HepG2 (cell line): Measurements from ENCODE around the gene SYNPR. TPM values are rescaled to one million over a fixed set of nuclear protein-coding genes. Genes with fewer than 3 reads are reported as not detected.

ENCODE experiments used
- ATAC-seq: fragments of 200-7000 bp; cut with Tn5 transposase; 3 replicates; pipeline ENCODE4 v1.9.1; 2020; ENCODE audit warnings: mild to moderate bottlenecking, moderate library complexity
- BruUV-seq: library from RNA; stranded (reverse); fragments of 400-500 nt; replicated peaks from 2 replicates; lab custom pipeline; 2021; lab: Mats Ljungman, UMichigan
- CTCF ChIA-PET: fragments of 300-600 bp; formaldehyde crosslinking; extraction: SDS; loops from one replicate; lab custom pipeline; 2021; ENCODE audit warnings: low total read pairs, inconsistent platforms, low intra/inter-chr PET ratio; lab: Yijun Ruan, JAX
- POLR2A ChIA-PET: fragments of 350-600 bp; sonication (Branson Sonifier 250); formaldehyde crosslinking; loops from one replicate; lab custom pipeline; 2020; ENCODE audit warnings: antibody characterized with exemption, inconsistent platforms; lab: Yijun Ruan, JAX
- DNase-seq: peaks from one replicate; pipeline ENCODE4 v3.0.0-alpha.2; 2015; ENCODE audit warnings: low spot score
- FAIRE-seq: peaks from 3 replicates; lab custom pipeline; 2011; peaks lifted over from hg19 to GRCh38; lab: Jason Lieb, UNC
- H2AFZ ChIP-seq: one replicate; pipeline ENCODE4 v1.6.1; 2011; ENCODE audit warnings: low read length, inconsistent platforms
- H3K27ac ChIP-seq: fragments of 300-600 bp; 3 replicates; pipeline ENCODE4 v1.8.0; 2011; ENCODE audit warnings: mixed run types, mild to moderate bottlenecking, mixed read lengths, low read length, inconsistent platforms; ENCODE audit not compliant: insufficient read depth; ENCODE audit errors: extremely low read length
- H3K27me3 ChIP-seq, 2 experiments: fragments of 200-600 bp in 1 of 2; 2 replicates in 1 of 2; 3 replicates in 1 of 2; pipeline versions ENCODE4 v1.6.0 to v1.8.0; 2011; ENCODE audit warnings: low read length in 2 of 2, mild to moderate bottlenecking in 2 of 2, moderate library complexity in 2 of 2, inconsistent platforms in 1 of 2; ENCODE audit not compliant: insufficient read depth in 2 of 2, control insufficient read depth in 1 of 2
- H3K36me3 ChIP-seq, 2 experiments: fragments of 200-600 bp in 1 of 2; replicated peaks in 1 of 2; 2 replicates in 1 of 2; 3 replicates in 1 of 2; pipeline versions ENCODE4 v1.5.1 to v1.8.0; 2011; ENCODE audit warnings: low read length in 2 of 2, inconsistent platforms in 1 of 2; ENCODE audit not compliant: insufficient read depth in 2 of 2, control insufficient read depth in 1 of 2
- H3K4me1 ChIP-seq: 2 replicates; pipeline ENCODE4 v1.5.1; 2012; ENCODE audit warnings: low read length, inconsistent platforms; ENCODE audit not compliant: insufficient read depth
- H3K4me2 ChIP-seq: 2 replicates; pipeline ENCODE4 v1.6.0; 2011; ENCODE audit warnings: low read depth, low read length, inconsistent platforms
- H3K4me3 ChIP-seq, 3 experiments: fragments of 200-600 bp in 1 of 3; sonication (generic), shearing (Covaris generic) in 1 of 3; replicated peaks in 1 of 3; 2 replicates each; pipeline ENCODE4 v1.5.1; 2011 to 2016; ENCODE audit warnings: low read length in 3 of 3, inconsistent platforms in 2 of 3, low read depth in 2 of 3, mild to moderate bottlenecking in 2 of 3, control low read depth in 1 of 3, mixed read lengths in 1 of 3; ENCODE audit not compliant: insufficient read depth in 1 of 3
- H3K79me2 ChIP-seq: one replicate; pipeline ENCODE4 v1.6.1; 2011; ENCODE audit warnings: low read length, inconsistent platforms; ENCODE audit not compliant: insufficient read depth
- H3K9ac ChIP-seq: 2 replicates; pipeline ENCODE4 v1.6.0; 2011; ENCODE audit warnings: mild to moderate bottlenecking, low read depth, low read length, inconsistent platforms; ENCODE audit not compliant: insufficient read depth
- H3K9me3 ChIP-seq: 2 replicates; pipeline ENCODE4 v1.5.1; 2012; ENCODE audit warnings: mild to moderate bottlenecking, low read length
- H4K20me1 ChIP-seq: 2 replicates; pipeline ENCODE4 v1.6.0; 2011; ENCODE audit warnings: inconsistent platforms, mild to moderate bottlenecking, low read length, moderate library complexity; ENCODE audit not compliant: insufficient read depth
- ETS1 ChIP-seq: sonication (generic); formaldehyde crosslinking; IDR thresholded peaks from 2 replicates; pipeline ENCODE4 v1.4.0; 2020; ENCODE audit warnings: missing genetic modification reagents
- HMGA1 ChIP-seq: sonication (generic); formaldehyde crosslinking; conservative IDR thresholded peaks from 2 replicates; pipeline ENCODE4 v1.4.0; 2020; ENCODE audit warnings: missing genetic modification reagents
- PHB2 ChIP-seq: fragments of 450-650 bp; IDR thresholded peaks from 2 replicates; pipeline ENCODE4 v1.6.1; 2018; ENCODE audit not compliant: partially characterized antibody
- TFDP1 ChIP-seq: IDR thresholded peaks from 2 replicates; pipeline ENCODE4 v1.6.1; 2016; ENCODE audit warnings: missing compliant biosample characterization, missing genetic modification reagents, borderline replicate concordance
- THAP11 ChIP-seq: IDR thresholded peaks from 2 replicates; pipeline ENCODE4 v1.6.1; 2016; ENCODE audit warnings: missing biosample characterization, missing genetic modification reagents
- ZNF33B ChIP-seq: sonication (generic); formaldehyde crosslinking; IDR thresholded peaks from 2 replicates; pipeline ENCODE4 v1.5.1; 2020; ENCODE audit warnings: mild to moderate bottlenecking, missing genetic modification reagents
- ZNF383 ChIP-seq: sonication (generic); formaldehyde crosslinking; IDR thresholded peaks from 2 replicates; pipeline ENCODE4 v1.4.0; 2020; ENCODE audit warnings: missing genetic modification reagents, mild to moderate bottlenecking, borderline replicate concordance
- ZNF501 ChIP-seq: sonication (generic); formaldehyde crosslinking; IDR thresholded peaks from 2 replicates; pipeline ENCODE4 v1.5.1; 2020; ENCODE audit warnings: mild to moderate bottlenecking, moderate library complexity, missing genetic modification reagents
- ZNF777 ChIP-seq: sonication (generic); formaldehyde crosslinking; IDR thresholded peaks from 2 replicates; pipeline ENCODE4 v1.4.0; 2020; ENCODE audit warnings: missing genetic modification reagents
- WGBS: methylation state at CpG from one replicate; pipeline ENCODE4 v1.1.6; 2017; ENCODE audit warnings: low lambda C conversion rate; 5-methylcytosine and 5-hydroxymethylcytosine counted together
- in situ Hi-C: cut with HindIII; loops from 2 replicates; pipeline ENCODE4 v1.10.0; 2017; ENCODE audit warnings: low pct_unique_long_range_greater_than_20kb; ENCODE audit not compliant: extremely low pct_ligation_motif_present
- intact Hi-C: fragments of 100-400 bp; cut with micrococcal nuclease; formaldehyde crosslinking; loops from one replicate; pipeline ENCODE4 v1.10.0; 2022; ENCODE audit not compliant: unreplicated experiment
- polyA plus RNA-seq, 8 experiments: library from polyadenylated mRNA; depleted of rRNA in 3 of 8; stranded (reverse) in 7 of 8; unstranded in 1 of 8; fragments of >200 nt; fragmentation: Illumina TruSeq in 4 of 8; extraction: Trizol in 4 of 8; gene quantifications; 2 replicates each; pipeline versions ENCODE4 v1.2.1 to v1.2.3, GENCODE V29; 2011 to 2016; ENCODE audit warnings: low read depth in 4 of 8, missing spikeins in 1 of 8, mixed read lengths in 1 of 8; ENCODE audit not compliant: insufficient read depth in 1 of 8
- total RNA-seq, 5 experiments: library from RNA; depleted of rRNA; stranded (reverse); fragments of >200 nt; fragmentation: Illumina TruSeq; extraction: Trizol; gene quantifications; 2 replicates each; pipeline ENCODE4 v1.2.3, GENCODE V29; 2016; ENCODE audit warnings: low read depth in 1 of 5
- TF ChIP-seq, protein P1 (sequence below): sonication (generic); formaldehyde crosslinking; IDR thresholded peaks from 2 replicates; pipeline ENCODE4 v1.8.1; 2023; ENCODE audit warnings: mild to moderate bottlenecking, missing genetic modification reagents

SYNPR gene
- total and polyA plus RNA-seq, 2 of the 13 experiments (the other 11 are each of a cell fraction or from before 2014, with no cell fraction given), result 0.04 TPM; not detected in 1

DNA sequence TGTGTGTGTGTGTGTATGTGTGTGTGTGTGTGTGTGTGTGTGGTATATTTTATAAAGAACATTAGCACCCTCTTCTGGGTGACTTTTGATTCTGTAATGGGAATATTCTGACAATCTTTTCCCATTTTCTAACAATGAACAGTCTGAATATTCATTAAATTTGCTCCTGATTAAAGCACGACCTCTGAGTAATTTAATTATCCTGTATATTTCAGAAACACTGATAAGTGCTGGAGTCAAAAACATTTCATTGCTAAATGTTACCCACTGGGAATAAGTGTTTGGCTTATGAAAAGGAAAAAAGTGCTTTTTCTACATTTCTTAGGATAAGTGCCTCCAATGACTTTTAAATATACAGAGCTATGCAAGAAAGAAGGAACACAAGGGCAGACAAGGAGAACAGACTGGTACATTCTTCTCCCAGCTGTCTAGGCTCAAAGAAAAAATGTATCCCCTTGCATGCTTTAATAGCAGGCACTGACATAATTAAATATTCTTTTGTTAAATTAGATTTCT lies 32.3 kb upstream of the SYNPR start:
- no peak overlapping the region for H3K27ac ChIP-seq
- no peak overlapping the region for H3K4me3 ChIP-seq
- intact Hi-C loops, result no loop called here
- no peaks in the 10 kb centered on the region for H4K20me1 ChIP-seq
- TF ChIP-seq THAP11 (CRISPR knock-in tag), result no peak
- no peak for TF ChIP-seq ZNF501
- TF ChIP-seq ZNF383 (CRISPR knock-in tag), result no peak
- no peak for TF ChIP-seq HMGA1 (CRISPR knock-in tag)
- TF ChIP-seq, protein P1, sequence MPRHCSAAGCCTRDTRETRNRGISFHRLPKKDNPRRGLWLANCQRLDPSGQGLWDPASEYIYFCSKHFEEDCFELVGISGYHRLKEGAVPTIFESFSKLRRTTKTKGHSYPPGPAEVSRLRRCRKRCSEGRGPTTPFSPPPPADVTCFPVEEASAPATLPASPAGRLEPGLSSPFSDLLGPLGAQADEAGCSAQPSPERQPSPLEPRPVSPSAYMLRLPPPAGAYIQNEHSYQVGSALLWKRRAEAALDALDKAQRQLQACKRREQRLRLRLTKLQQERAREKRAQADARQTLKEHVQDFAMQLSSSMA (CRISPR knock-in tag), result no peak
- no peak for TF ChIP-seq TFDP1 (CRISPR knock-in tag)
- no peak for TF ChIP-seq ZNF777 (CRISPR knock-in tag)
- no peak for TF ChIP-seq PHB2
- no peak for TF ChIP-seq ETS1 (CRISPR knock-in tag)
- no peak for TF ChIP-seq ZNF33B (CRISPR knock-in tag)
- no TSS peak for BruUV-seq
- WGBS, result 0% methylated on average over 1 of the region's 1 CpG
- H3K36me3 ChIP-seq, result no peaks in the 10 kb centered on the region
- H3K79me2 ChIP-seq, result no peaks in the 10 kb centered on the region
- no peaks in the 10 kb centered on the region for H3K27me3 ChIP-seq
- H3K4me2 ChIP-seq, result no peak overlapping the region
- POLR2A ChIA-PET, result no interaction called here
- no peak overlapping the region for H2AFZ ChIP-seq
- H3K9ac ChIP-seq, result no peak overlapping the region
- in situ Hi-C loops, result no loop called here
- no peaks in the 10 kb centered on the region for H3K4me1 ChIP-seq
- H3K9me3 ChIP-seq, result no peaks in the 10 kb centered on the region
- FAIRE-seq (no peak), DNase-seq (no peak), ATAC-seq (no peak)
- CTCF ChIA-PET, result no interaction called here
